Parathyroid adenoma (tissue), 2 donors: ENCODE results near the gene AP2A2.

Experiments
- H2AFZ ChIP-seq: fragments of 300-600 bp; sonication (generic); one replicate; pipeline ENCODE4 v1.7.0; 2017; ENCODE audit warnings: antibody characterized with exemption, mild to moderate bottlenecking
- H3K27ac ChIP-seq: fragments of 300-600 bp; sonication (generic); one replicate; pipeline ENCODE4 v1.7.0; 2017
- H3K27me3 ChIP-seq: fragments of 300-600 bp; sonication (generic); one replicate; pipeline ENCODE4 v1.7.0; 2017; ENCODE audit warnings: low read length; ENCODE audit not compliant: control insufficient read depth, insufficient read depth
- H3K36me3 ChIP-seq: fragments of 300-600 bp; sonication (generic); one replicate; pipeline ENCODE4 v1.7.0; 2017; ENCODE audit warnings: low read length; ENCODE audit not compliant: control insufficient read depth, insufficient read depth
- H3K4me1 ChIP-seq: fragments of 300-600 bp; sonication (generic); one replicate; pipeline ENCODE4 v1.7.0; 2017; ENCODE audit warnings: control low read depth
- H3K4me2 ChIP-seq: fragments of 300-600 bp; sonication (generic); one replicate; pipeline ENCODE4 v1.7.0; 2017; ENCODE audit warnings: low read length
- H3K4me3 ChIP-seq: fragments of 300-600 bp; sonication (generic); one replicate; pipeline ENCODE4 v1.7.0; 2017; ENCODE audit warnings: low read depth, low read length
- H3K79me2 ChIP-seq: fragments of 300-600 bp; sonication (generic); one replicate; pipeline ENCODE4 v1.7.0; 2017; ENCODE audit warnings: control low read depth
- H3K9ac ChIP-seq: fragments of 300-600 bp; sonication (generic); one replicate; pipeline ENCODE4 v1.7.0; 2017; ENCODE audit warnings: mild to moderate bottlenecking
- H3K9me3 ChIP-seq: fragments of 300-600 bp; sonication (generic); one replicate; pipeline ENCODE4 v1.7.0; 2017; ENCODE audit warnings: low read length; ENCODE audit not compliant: control insufficient read depth
- TF ChIP-seq, protein P1 (sequence below): fragments of 300-600 bp; sonication (generic); IDR thresholded peaks from one replicate; pipeline ENCODE4 v1.7.0; 2017; ENCODE audit warnings: antibody characterized with exemption, mild to moderate bottlenecking
- donor health status: primary hyperparathyroidism.

AP2A2 gene

GRCh38 chr11:1017269-1018005 is 91.8 kb downstream of the AP2A2 start:
- Histone ChIP-seq H3K36me3 (no peaks in the 10 kb centered on the region), H3K79me2 (peaks cover 2% of the 10 kb centered on the region), H3K9me3 (no peaks in the 10 kb centered on the region), H3K4me1 (no peaks in the 10 kb centered on the region), H3K9ac (no peak overlapping the region), H3K27ac (no peak overlapping the region), H2AFZ (no peak overlapping the region), H3K4me2 (no peak overlapping the region), H3K4me3 (no peak overlapping the region), H3K27me3 (no peaks in the 10 kb centered on the region)
- TF ChIP-seq, protein P1, sequence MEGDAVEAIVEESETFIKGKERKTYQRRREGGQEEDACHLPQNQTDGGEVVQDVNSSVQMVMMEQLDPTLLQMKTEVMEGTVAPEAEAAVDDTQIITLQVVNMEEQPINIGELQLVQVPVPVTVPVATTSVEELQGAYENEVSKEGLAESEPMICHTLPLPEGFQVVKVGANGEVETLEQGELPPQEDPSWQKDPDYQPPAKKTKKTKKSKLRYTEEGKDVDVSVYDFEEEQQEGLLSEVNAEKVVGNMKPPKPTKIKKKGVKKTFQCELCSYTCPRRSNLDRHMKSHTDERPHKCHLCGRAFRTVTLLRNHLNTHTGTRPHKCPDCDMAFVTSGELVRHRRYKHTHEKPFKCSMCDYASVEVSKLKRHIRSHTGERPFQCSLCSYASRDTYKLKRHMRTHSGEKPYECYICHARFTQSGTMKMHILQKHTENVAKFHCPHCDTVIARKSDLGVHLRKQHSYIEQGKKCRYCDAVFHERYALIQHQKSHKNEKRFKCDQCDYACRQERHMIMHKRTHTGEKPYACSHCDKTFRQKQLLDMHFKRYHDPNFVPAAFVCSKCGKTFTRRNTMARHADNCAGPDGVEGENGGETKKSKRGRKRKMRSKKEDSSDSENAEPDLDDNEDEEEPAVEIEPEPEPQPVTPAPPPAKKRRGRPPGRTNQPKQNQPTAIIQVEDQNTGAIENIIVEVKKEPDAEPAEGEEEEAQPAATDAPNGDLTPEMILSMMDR = no peak

GRCh38 chr11:1018091-1018490 is 92.4 kb downstream of the AP2A2 start:
- H3K79me2 ChIP-seq = peaks cover 2% of the 10 kb centered on the region
- H3K9ac ChIP-seq = no peak overlapping the region
- H3K36me3 ChIP-seq = no peaks in the 10 kb centered on the region
- no peaks in the 10 kb centered on the region for H3K4me1 ChIP-seq
- TF ChIP-seq, protein P1 = no peak
- H3K9me3 ChIP-seq = no peaks in the 10 kb centered on the region
- no peak overlapping the region for H3K4me2 ChIP-seq
- no peaks in the 10 kb centered on the region for H3K27me3 ChIP-seq
- no peak overlapping the region for H3K4me3 ChIP-seq
- H3K27ac ChIP-seq = no peak overlapping the region
- no peak overlapping the region for H2AFZ ChIP-seq

- Histone ChIP-seq H3K9me3 (no peaks in the 10 kb centered on the region), H3K9ac (no peak overlapping the region), H3K27me3 (no peaks in the 10 kb centered on the region), H2AFZ (no peak overlapping the region), H3K36me3 (no peaks in the 10 kb centered on the region), H3K4me2 (no peak overlapping the region), H3K4me3 (no peak overlapping the region), H3K79me2 (peaks cover 2% of the 10 kb centered on the region), H3K4me1 (no peaks in the 10 kb centered on the region), H3K27ac (no peak overlapping the region)
- TF ChIP-seq, protein P1 = no peak
Measured at GRCh38 chr11:1019321-1019910, 93.7 kb downstream of the AP2A2 start.

- Histone ChIP-seq H3K9ac (no peak overlapping the region), H2AFZ (no peak overlapping the region)
Measured at GRCh38 chr11:1020211-1020905, 94.7 kb downstream of the AP2A2 start.

More at GRCh38 chr11:1020211-1020905, 94.7 kb downstream of the AP2A2 start:
- Histone ChIP-seq H3K4me1 (no peaks in the 10 kb centered on the region), H3K27me3 (no peaks in the 10 kb centered on the region), H3K36me3 (no peaks in the 10 kb centered on the region), H3K4me3 (no peak overlapping the region), H3K4me2 (no peak overlapping the region), H3K27ac (no peak overlapping the region), H3K9me3 (no peaks in the 10 kb centered on the region), H3K79me2 (peaks cover 2% of the 10 kb centered on the region)
- TF ChIP-seq, protein P1 = no peak
